Caco-2 (cell line): ENCODE data around the gene OOSP1. TPM values are rescaled to one million over a fixed set of nuclear protein-coding genes. Genes with fewer than 3 reads are reported as not detected.

Experiments used
- BruUV-seq: library from RNA; stranded (reverse); fragments of 400-500 nt; replicated peaks from 2 replicates; lab custom pipeline; 2021; lab: Mats Ljungman, UMichigan
- CTCF ChIA-PET: fragments of 300-600 bp; sonication (Branson Sonifier 250); formaldehyde crosslinking; loops from one replicate; lab custom pipeline; 2022; ENCODE audit warnings: antibody characterized with exemption; lab: Charles Lee
- POLR2A ChIA-PET: fragments of 300-600 bp; sonication (Branson Sonifier 250); formaldehyde crosslinking; loops from one replicate; lab custom pipeline; 2022; ENCODE audit warnings: antibody characterized with exemption; lab: Charles Lee
- DNase-seq, 2 experiments: peaks; one replicate each; pipeline versions ENCODE4 v3.0.0 to v3.0.0-alpha.2; 2020 to 2022
- H3K27me3 ChIP-seq: replicated peaks from 2 replicates; pipeline ENCODE4 v1.6.0; 2011; ENCODE audit warnings: low read length; ENCODE audit not compliant: control insufficient read depth, insufficient read depth
- H3K36me3 ChIP-seq: 2 replicates; pipeline ENCODE4 v1.5.1; 2011; ENCODE audit warnings: low read length; ENCODE audit not compliant: control insufficient read depth, insufficient read depth
- H3K4me1 ChIP-seq: fragments of 250-450 bp; sonication (Bioruptor Pico); 2 replicates; pipeline ENCODE4 v1.5.1; 2020; ENCODE audit warnings: mild to moderate bottlenecking
- H3K4me3 ChIP-seq: 2 replicates; pipeline ENCODE4 v1.5.1; 2011; ENCODE audit warnings: low read depth, mild to moderate bottlenecking, control low read depth, low read length
- H3K9me3 ChIP-seq: fragments of 250-450 bp; sonication (Bioruptor Pico); 2 replicates; pipeline ENCODE4 v1.5.1; 2020; ENCODE audit warnings: mild to moderate bottlenecking, moderate library complexity
- H3K27ac Mint-ChIP-seq: one replicate; pipeline ENCODE4 v1.8.0; 2022; ENCODE audit warnings: mixed read lengths; ENCODE audit not compliant: unreplicated experiment
- H3K27me3 Mint-ChIP-seq: one replicate; pipeline ENCODE4 v1.8.0; 2022; ENCODE audit warnings: mixed read lengths; ENCODE audit not compliant: insufficient read depth, unreplicated experiment
- H3K36me3 Mint-ChIP-seq: one replicate; pipeline ENCODE4 v1.8.0; 2022; ENCODE audit warnings: mild to moderate bottlenecking, mixed read lengths; ENCODE audit not compliant: insufficient read depth, unreplicated experiment
- H3K4me1 Mint-ChIP-seq: one replicate; pipeline ENCODE4 v1.8.0; 2022; ENCODE audit warnings: low read depth, mixed read lengths; ENCODE audit not compliant: unreplicated experiment
- H3K4me3 Mint-ChIP-seq: one replicate; pipeline ENCODE4 v1.8.0; 2022; ENCODE audit warnings: mild to moderate bottlenecking, moderate library complexity, mixed read lengths; ENCODE audit not compliant: unreplicated experiment
- H3K9me3 Mint-ChIP-seq: one replicate; pipeline ENCODE4 v1.8.0; 2022; ENCODE audit warnings: mixed read lengths; ENCODE audit not compliant: unreplicated experiment
- CTCF ChIP-seq, 2 experiments: fragments of 200-600 bp in 1 of 2; IDR thresholded peaks; 1 replicate in 1 of 2; 2 replicates in 1 of 2; pipeline versions ENCODE4 v1.5.1 to v1.8.0; 2011 to 2022; ENCODE audit warnings: antibody characterized with exemption in 1 of 2, control low read depth in 1 of 2, inconsistent platforms in 1 of 2, low read depth in 1 of 2, low read length in 1 of 2, mild to moderate bottlenecking in 1 of 2, moderate library complexity in 1 of 2; ENCODE audit not compliant: insufficient read depth in 1 of 2, severe bottlenecking in 1 of 2, unreplicated experiment in 1 of 2
- intact Hi-C: fragments of 100-400 bp; cut with micrococcal nuclease; formaldehyde crosslinking; loops from one replicate; pipeline ENCODE4 v1.10.0; 2022; ENCODE audit not compliant: unreplicated experiment
- total RNA-seq: library from RNA; stranded (reverse); gene quantifications from 2 replicates; pipeline ENCODE4 v1.2.3, GENCODE V29; 2022

The OOSP1 gene
- total RNA-seq, 1 experiment from 2014 or later: not detected

DNA sequence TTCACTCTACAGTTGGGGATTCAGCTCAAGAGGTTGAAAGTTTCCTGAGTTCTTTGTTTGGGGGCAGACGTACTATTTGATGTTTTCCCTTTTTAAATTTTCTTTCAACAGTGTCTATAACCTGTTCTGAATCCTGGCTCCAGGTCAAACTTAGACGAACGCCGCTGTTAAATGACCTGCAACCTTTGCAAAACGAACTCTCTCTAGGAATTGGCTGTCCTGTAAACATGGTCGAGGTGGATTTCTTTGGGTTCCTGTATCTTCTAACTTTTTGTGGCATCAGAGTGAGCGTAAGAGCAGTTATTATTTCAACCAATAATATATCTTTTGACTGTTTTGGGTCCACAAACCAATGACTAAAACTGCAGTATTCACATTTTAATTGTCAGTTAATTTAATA is 27.2 kb downstream of the OOSP1 start:
- intact Hi-C loops: loop anchor here (10.0 kb wide), 1 partner anchor 169 kb away; no protein-coding TSS in a partner anchor
- ChIA-PET POLR2A (no interaction called here), CTCF (no interaction called here)
- no peak overlapping the region for H3K4me3 ChIP-seq
- no peak for DNase-seq
- H3K27me3 Mint-ChIP-seq: no peaks in the 10 kb centered on the region
- H3K4me1 ChIP-seq: peaks cover 6% of the 10 kb centered on the region
- peaks cover 10% of the 10 kb centered on the region for H3K9me3 Mint-ChIP-seq
- H3K27ac Mint-ChIP-seq: no peak overlapping the region
- no peak for TF ChIP-seq CTCF (IDR thresholded peaks at IDR 0.05; ENCODE audit: insufficient read depth in 1 of 2, low read depth in 1 of 2, low read length in 1 of 2, severe bottlenecking in 1 of 2, unreplicated experiment in 1 of 2)
- no peaks in the 10 kb centered on the region for H3K36me3 ChIP-seq
- H3K27me3 ChIP-seq: no peaks in the 10 kb centered on the region
- no peaks in the 10 kb centered on the region for H3K4me1 Mint-ChIP-seq
- H3K9me3 ChIP-seq: peaks cover 10% of the 10 kb centered on the region; the same call in 1 of the 2 replicates
- no TSS peak for BruUV-seq
- no peak overlapping the region for H3K4me3 Mint-ChIP-seq
- H3K36me3 Mint-ChIP-seq: no peaks in the 10 kb centered on the region

- intact Hi-C loops: loop anchor here (10.0 kb wide), 1 partner anchor 169 kb away; no protein-coding TSS in a partner anchor
- no peaks in the 10 kb centered on the region for H3K36me3 ChIP-seq
- DNase-seq: no peak
- H3K4me1 ChIP-seq: no peaks in the 10 kb centered on the region
- no peak for TF ChIP-seq CTCF (IDR thresholded peaks at IDR 0.05; ENCODE audit: insufficient read depth in 1 of 2, low read depth in 1 of 2, low read length in 1 of 2, severe bottlenecking in 1 of 2, unreplicated experiment in 1 of 2)
- H3K4me3 ChIP-seq: no peak overlapping the region
- H3K4me1 Mint-ChIP-seq: no peaks in the 10 kb centered on the region
- H3K4me3 Mint-ChIP-seq: no peak overlapping the region
- no peaks in the 10 kb centered on the region for H3K27me3 ChIP-seq
- ChIA-PET CTCF (no interaction called here), POLR2A (no interaction called here)
- BruUV-seq: no TSS peak
- no peaks in the 10 kb centered on the region for H3K36me3 Mint-ChIP-seq
- peaks cover 6% of the 10 kb centered on the region; the same call in 1 of the 2 replicates for H3K9me3 ChIP-seq
- no peaks in the 10 kb centered on the region for H3K27me3 Mint-ChIP-seq
- no peak overlapping the region for H3K27ac Mint-ChIP-seq
- peaks cover 10% of the 10 kb centered on the region for H3K9me3 Mint-ChIP-seq
Observed at GRCh38 chr11:59966201-59966600, 28.0 kb downstream of the OOSP1 start.

- H3K9me3 ChIP-seq: peaks cover 2% of the 10 kb centered on the region; the same call in 1 of the 2 replicates
- Mint-ChIP-seq H3K27me3 (no peaks in the 10 kb centered on the region), H3K4me1 (no peaks in the 10 kb centered on the region), H3K4me3 (no peak overlapping the region), H3K36me3 (no peaks in the 10 kb centered on the region), H3K9me3 (no peaks in the 10 kb centered on the region), H3K27ac (no peak overlapping the region)
- TF ChIP-seq CTCF (IDR thresholded peaks at IDR 0.05; ENCODE audit: insufficient read depth in 1 of 2, low read depth in 1 of 2, low read length in 1 of 2, severe bottlenecking in 1 of 2, unreplicated experiment in 1 of 2): no peak
- no peaks in the 10 kb centered on the region for H3K36me3 ChIP-seq
- no TSS peak for BruUV-seq
- POLR2A ChIA-PET: no interaction called here
- CTCF ChIA-PET: no interaction called here
- intact Hi-C loops: loop anchor here (10.0 kb wide), 1 partner anchor 167 kb away; no protein-coding TSS in a partner anchor
- no peaks in the 10 kb centered on the region for H3K4me1 ChIP-seq
- no peak for DNase-seq
- no peak overlapping the region for H3K4me3 ChIP-seq
- H3K27me3 ChIP-seq: no peaks in the 10 kb centered on the region
Observed at GRCh38 chr11:59967677-59968394, 29.6 kb downstream of the OOSP1 start.
